ENCODE measurements around the gene IER3. TPM values are rescaled to one million over a fixed set of nuclear protein-coding genes. Genes with fewer than 3 reads are reported as not detected.

IER3 gene
- total and polyA plus RNA-seq, 9 of the 15 experiments (the other 6 are each of a cell fraction or from before 2014, with no cell fraction given) = 1.5 to 30.0 (median 11.5) TPM

DNA sequence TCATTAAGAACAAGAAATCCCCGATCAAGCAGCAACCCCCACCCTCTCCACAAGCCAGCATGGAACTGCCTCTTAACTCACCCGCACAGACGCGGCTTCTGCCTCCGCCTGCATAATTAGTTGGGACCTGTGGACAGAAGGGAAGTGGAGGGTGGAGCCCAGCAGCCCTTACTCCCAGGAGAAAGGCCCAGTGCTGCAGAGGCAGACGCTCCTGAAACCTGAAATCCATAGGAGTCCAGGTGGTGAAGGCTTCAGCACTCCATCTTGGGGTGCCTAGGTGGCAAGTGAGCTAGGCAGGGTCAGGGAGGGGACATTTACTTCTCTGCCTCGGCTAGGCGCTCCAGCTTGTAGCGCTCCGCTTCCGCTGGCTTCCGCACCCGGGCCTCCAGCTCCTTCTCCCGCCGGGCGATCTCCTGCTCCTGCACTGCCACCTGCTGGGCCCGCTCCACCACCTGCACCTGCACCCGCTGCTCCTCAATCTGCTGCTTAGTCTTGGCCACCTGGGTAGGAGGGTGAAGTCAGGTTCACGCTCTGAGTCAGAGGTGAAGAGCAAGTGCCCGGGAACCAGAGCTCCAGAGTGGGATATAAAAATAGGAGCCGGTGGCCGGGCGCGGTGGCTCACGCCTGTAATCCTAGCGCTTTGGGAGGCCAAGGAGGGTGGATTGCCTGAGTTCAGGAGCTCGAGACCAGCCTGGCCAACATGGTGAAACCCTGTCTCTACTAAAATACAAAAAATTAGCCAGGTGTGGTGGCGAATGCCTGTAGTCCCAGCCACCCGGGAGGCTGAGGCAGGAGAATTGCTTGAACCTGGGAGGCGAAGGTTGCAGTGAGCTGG, 13.5 kb downstream of the IER3 start (continued):
- TF ChIP-seq, protein P1, sequence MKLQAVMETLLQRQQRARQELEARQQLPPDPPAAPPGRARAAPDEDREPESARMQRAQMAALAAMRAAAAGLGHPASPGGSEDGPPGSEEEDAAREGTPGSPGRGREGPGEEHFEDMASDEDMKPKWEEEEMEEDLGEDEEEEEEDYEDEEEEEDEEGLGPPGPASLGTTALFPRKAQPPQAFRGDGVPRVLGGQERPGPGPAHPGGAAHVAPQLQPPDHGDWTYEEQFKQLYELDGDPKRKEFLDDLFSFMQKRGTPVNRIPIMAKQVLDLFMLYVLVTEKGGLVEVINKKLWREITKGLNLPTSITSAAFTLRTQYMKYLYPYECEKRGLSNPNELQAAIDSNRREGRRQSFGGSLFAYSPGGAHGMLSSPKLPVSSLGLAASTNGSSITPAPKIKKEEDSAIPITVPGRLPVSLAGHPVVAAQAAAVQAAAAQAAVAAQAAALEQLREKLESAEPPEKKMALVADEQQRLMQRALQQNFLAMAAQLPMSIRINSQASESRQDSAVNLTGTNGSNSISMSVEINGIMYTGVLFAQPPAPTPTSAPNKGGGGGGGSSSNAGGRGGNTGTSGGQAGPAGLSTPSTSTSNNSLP (IDR thresholded peaks at IDR 0.05; ENCODE audit: borderline replicate concordance, low read depth, low read length) = no peak
- TF ChIP-seq ZNF324 (CRISPR knock-in tag; IDR thresholded peaks at IDR 0.05) (no peak), JUN (IDR thresholded peaks at IDR 0.05; ENCODE audit: borderline replicate concordance, low read depth, low read length) (no peak), JUN (CRISPR knock-in tag; IDR thresholded peaks at IDR 0.05; ENCODE audit: borderline replicate concordance) (peak; percentile 49; the same call in 1 of the 2 replicates), FOXK2 (conservative IDR thresholded peaks at IDR 0.05 in 1 of 2, IDR thresholded peaks at IDR 0.05 in 1 of 2; ENCODE audit: low read depth in 2 of 2) (no peak), SRSF7 (optimal IDR thresholded peaks at IDR 0.05; ENCODE audit: low read depth, low read length) (no peak), ZNF830 (CRISPR knock-in tag; IDR thresholded peaks at IDR 0.05) (no peak), KLF13 (tag; IDR thresholded peaks at IDR 0.05; ENCODE audit: borderline replicate concordance, low read depth) (no peak), POLR2G (IDR thresholded peaks at IDR 0.05; ENCODE audit: low read depth, low read length) (peak; percentile 68), KLF10 (CRISPR knock-in tag; IDR thresholded peaks at IDR 0.05) (no peak), CBX3 (IDR thresholded peaks at IDR 0.05; ENCODE audit: borderline replicate concordance in 1 of 2, low read length in 2 of 2) (peak in 1 of 2 experiments; percentile 48; a peak in 1 of 3 replicates), CCNT2 (IDR thresholded peaks at IDR 0.05; ENCODE audit: borderline replicate concordance, extremely low read depth, insufficient read length, low read depth, low read length) (no peak), JUND (IDR thresholded peaks at IDR 0.05; ENCODE audit: borderline replicate concordance, low read depth, low read length) (peak; percentile 41; the same call in 1 of the 2 replicates), JUND (tag; IDR thresholded peaks at IDR 0.05; ENCODE audit: borderline replicate concordance, low read depth, low read length) (no peak), SMC3 (conservative IDR thresholded peaks at IDR 0.05; ENCODE audit: insufficient read depth, low read depth, low read length) (peak; percentile 98), TCF7 (IDR thresholded peaks at IDR 0.05; ENCODE audit: borderline replicate concordance) (0 out of 2 replicates have a peak, but pooled peaks have one; percentile 52), POLR2B (IDR thresholded peaks at IDR 0.05; ENCODE audit: low read depth, partially characterized antibody) (no peak), SMAD1 (IDR thresholded peaks at IDR 0.05; ENCODE audit: low read depth, low read length, partially characterized antibody) (no peak)
- TF ChIP-seq, protein P2, sequence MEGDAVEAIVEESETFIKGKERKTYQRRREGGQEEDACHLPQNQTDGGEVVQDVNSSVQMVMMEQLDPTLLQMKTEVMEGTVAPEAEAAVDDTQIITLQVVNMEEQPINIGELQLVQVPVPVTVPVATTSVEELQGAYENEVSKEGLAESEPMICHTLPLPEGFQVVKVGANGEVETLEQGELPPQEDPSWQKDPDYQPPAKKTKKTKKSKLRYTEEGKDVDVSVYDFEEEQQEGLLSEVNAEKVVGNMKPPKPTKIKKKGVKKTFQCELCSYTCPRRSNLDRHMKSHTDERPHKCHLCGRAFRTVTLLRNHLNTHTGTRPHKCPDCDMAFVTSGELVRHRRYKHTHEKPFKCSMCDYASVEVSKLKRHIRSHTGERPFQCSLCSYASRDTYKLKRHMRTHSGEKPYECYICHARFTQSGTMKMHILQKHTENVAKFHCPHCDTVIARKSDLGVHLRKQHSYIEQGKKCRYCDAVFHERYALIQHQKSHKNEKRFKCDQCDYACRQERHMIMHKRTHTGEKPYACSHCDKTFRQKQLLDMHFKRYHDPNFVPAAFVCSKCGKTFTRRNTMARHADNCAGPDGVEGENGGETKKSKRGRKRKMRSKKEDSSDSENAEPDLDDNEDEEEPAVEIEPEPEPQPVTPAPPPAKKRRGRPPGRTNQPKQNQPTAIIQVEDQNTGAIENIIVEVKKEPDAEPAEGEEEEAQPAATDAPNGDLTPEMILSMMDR (IDR thresholded peaks at IDR 0.05 in 2 of 3, conservative IDR thresholded peaks at IDR 0.05 in 1 of 3; ENCODE audit: insufficient read depth in 2 of 3, low read depth in 1 of 3, low read length in 3 of 3) = peak; percentile 88 to 95 (median 90)
- TF ChIP-seq, protein P3, sequence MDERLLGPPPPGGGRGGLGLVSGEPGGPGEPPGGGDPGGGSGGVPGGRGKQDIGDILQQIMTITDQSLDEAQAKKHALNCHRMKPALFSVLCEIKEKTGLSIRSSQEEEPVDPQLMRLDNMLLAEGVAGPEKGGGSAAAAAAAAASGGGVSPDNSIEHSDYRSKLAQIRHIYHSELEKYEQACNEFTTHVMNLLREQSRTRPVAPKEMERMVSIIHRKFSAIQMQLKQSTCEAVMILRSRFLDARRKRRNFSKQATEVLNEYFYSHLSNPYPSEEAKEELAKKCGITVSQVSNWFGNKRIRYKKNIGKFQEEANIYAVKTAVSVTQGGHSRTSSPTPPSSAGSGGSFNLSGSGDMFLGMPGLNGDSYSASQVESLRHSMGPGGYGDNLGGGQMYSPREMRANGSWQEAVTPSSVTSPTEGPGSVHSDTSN (CRISPR knock-in tag; IDR thresholded peaks at IDR 0.05; ENCODE audit: low read depth) = no peak
- TF ChIP-seq, protein P3 (tag; conservative IDR thresholded peaks at IDR 0.05; ENCODE audit: low read depth) = no peak
